Measurements from ENCODE around the gene CD24.

DNA sequence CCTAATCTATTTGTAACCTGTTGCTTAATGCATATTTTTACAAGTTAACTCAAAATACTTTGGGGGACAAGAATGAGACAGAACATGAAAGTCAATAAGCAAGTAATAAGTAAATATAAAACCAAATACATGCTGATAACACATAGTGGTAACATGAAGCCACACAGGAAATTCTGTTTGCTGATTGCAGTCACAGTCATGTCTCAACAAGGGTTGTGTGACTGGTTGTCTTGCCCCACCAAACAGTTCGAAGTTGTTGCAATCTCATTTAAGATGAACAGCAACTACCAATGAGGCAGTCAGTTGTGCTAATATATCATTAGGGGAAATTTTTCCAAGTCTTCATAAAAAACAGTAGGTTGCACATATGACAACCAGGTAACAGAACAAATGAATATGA lies 14.5 kb downstream of the CD24 start:
- TF ChIP-seq POLR2A (IDR thresholded peaks at IDR 0.05; ENCODE audit: low read length): no peak
- TF ChIP-seq GATA1 (IDR thresholded peaks at IDR 0.05; ENCODE audit: low read depth, low read length): no peak
